ENCODE results near the gene KCNK13.
"Not testable (repeated sequence)": the region's sequence is repeated elsewhere in the genome, so short reads cannot be mapped to it uniquely, and the experiment has no call there.

The KCNK13 gene

DNA sequence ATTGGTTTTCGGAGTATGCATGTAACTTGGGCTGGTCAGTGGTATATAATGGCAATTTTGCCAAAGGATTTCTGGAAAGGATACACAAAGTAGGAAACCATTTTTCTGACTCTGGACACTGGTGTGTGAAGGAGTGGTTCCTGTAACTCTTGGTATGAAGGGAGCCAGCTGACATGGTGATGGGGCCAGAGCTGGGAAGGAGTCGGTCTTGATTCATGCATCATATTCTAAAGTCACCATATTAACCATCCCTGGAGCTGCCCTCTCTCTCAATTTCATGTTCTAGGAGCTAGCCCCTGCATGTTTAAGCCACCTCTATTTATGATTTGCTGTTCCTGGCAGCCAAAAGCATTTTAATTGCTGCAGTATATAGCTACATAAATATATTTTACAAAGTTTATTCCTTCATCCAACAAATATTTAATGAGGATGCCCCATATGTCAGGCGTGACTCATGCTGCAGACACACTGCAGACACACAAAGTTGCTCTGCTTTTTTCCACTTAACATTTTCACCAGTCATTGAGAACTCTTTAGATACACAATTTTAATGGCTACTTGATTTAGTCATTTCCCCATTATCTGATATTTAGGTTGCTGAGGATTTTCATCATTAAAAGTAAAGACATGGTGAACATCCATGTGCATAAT lies 115.9 kb downstream of the KCNK13 start:
- TF ChIP-seq POLR2A (IDR thresholded peaks at IDR 0.05; ENCODE audit: low read length) (no peak), GATA1 (IDR thresholded peaks at IDR 0.05; ENCODE audit: low read depth, low read length) (no peak)
- DNase-seq: no peak

DNA sequence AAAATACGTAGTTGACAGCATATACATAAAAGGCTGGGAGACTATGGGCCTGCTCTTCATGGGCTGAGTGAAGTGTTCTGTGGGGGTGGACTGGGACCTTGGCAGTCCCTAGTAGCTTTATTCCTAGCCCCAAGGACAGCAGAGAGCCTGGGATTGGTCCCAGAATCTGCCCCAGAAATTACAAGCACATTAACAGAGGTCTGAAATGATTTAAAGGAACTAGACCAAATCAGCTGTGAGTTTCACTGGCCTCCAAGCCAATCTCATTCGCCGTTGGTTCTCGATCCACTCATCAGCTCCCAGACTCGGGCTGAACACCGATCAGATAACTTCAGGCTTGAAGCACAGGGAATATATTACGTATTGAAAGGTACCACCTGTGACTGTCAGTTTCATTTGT lies 117.6 kb downstream of the KCNK13 start:
- no peak for DNase-seq
- TF ChIP-seq GATA1 (IDR thresholded peaks at IDR 0.05; ENCODE audit: low read depth, low read length): no peak
- TF ChIP-seq POLR2A (IDR thresholded peaks at IDR 0.05; ENCODE audit: low read length): no peak

DNA sequence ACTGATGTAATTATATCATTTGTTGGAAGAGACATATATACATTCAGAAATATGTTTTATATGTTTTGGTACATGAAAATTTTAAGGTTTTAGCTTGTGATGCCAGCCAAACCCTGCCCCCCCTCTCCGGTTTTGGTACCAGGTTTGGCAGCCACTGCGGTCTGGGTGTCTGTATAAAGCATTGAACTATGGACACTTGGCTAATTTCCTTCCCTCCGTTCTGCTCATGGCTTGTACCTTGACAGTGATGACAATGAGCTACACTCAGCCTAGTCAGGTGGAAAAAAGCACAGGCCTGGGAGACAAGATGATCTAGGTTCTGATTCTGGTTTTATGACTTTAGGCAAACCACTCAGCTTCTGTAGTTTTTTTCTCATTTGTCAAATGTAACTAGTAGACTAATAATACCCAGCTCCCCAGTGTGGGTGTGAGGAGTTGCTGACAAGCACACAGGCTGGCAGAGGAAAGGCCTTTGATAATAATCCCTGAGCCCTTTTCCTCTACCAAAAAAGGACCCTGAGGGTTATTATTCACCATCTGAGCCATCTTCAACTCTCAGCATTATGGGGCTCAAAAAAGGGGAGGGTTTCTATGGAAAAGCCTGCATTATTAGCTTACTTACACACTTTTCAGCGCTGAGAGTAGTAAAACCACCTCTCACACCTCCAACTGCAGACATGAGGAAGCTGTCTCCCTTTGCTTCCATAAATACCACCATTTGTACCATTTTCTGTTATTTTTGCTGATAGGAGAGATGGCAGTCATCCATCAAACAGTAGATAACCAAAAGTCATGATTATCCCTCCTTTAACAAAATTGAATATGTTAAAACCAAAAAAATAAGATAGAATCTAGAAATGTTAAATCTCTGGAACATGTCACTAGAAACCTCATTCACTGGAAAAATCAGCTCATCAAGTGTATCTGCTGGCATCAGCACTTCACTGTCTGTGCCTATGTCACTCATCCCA lies 118.3 kb downstream of the KCNK13 start:
- TF ChIP-seq POLR2A (IDR thresholded peaks at IDR 0.05; ENCODE audit: low read length) (no peak), GATA1 (IDR thresholded peaks at IDR 0.05; ENCODE audit: low read depth, low read length) (no peak)
- no peak for DNase-seq

DNA sequence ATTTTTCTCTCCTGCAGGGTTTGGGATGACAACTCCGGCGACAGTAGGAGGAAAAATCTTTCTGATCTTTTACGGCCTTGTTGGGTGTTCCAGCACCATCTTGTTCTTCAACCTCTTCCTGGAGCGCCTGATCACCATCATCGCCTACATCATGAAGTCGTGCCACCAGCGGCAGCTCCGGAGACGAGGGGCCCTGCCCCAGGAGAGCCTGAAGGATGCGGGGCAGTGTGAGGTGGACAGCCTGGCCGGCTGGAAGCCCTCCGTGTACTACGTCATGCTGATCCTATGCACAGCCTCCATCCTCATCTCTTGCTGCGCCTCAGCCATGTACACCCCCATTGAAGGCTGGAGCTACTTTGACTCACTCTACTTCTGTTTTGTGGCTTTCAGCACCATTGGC lies 122.3 kb downstream of the KCNK13 start:
- no peak for TF ChIP-seq POLR2A (IDR thresholded peaks at IDR 0.05; ENCODE audit: low read length)
- TF ChIP-seq GATA1 (IDR thresholded peaks at IDR 0.05; ENCODE audit: low read depth, low read length): no peak
- DNase-seq: no peak

DNA sequence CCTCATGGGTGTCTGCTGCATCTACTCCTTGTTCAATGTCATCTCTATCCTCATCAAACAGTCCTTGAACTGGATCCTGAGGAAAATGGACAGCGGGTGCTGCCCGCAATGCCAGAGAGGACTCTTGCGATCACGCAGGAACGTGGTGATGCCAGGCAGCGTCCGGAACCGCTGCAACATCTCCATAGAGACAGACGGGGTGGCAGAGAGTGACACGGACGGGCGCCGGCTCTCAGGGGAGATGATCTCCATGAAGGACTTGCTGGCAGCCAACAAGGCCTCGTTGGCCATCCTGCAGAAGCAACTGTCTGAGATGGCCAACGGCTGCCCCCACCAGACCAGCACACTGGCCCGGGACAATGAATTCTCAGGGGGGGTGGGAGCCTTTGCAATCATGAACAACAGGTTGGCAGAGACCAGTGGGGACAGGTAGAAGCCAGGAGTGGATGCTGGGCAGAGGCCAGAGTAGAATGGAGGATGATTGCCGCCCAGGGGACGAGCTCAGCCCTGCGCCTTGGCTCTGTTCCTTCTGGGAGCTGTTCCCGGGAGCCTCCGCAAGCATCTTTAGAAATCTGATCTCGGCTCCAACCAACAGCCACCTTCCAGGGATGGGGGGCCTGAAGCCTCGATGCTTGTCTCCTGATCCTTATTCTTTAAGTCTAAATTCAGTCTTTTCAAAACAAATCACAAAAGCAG lies 122.9 kb downstream of the KCNK13 start:
- no peak for DNase-seq
- no peak for TF ChIP-seq GATA1 (IDR thresholded peaks at IDR 0.05; ENCODE audit: low read depth, low read length)
- TF ChIP-seq POLR2A (IDR thresholded peaks at IDR 0.05; ENCODE audit: low read length): no peak

DNA sequence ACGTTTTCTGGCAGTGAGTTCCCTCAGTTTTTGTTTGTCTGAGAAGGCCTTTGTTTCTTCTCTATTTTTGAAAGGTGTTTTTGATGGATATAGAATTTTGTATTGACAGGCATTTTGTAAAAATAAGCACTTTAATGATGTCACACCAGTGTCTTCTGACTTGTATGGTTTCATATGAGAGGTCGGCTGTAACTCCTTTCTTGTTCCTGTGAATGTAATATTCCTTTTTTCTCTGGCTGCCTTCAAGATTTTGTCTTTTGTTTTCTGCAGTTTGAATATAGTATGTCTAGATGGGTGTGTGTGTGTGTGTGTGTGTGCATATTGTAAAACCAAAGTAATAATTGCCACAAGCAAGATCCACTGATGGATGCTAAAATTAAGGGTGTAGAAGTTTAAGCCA lies 126.8 kb downstream of the KCNK13 start:
- TF ChIP-seq POLR2A (IDR thresholded peaks at IDR 0.05; ENCODE audit: low read length): no peak
- no peak for DNase-seq

DNA sequence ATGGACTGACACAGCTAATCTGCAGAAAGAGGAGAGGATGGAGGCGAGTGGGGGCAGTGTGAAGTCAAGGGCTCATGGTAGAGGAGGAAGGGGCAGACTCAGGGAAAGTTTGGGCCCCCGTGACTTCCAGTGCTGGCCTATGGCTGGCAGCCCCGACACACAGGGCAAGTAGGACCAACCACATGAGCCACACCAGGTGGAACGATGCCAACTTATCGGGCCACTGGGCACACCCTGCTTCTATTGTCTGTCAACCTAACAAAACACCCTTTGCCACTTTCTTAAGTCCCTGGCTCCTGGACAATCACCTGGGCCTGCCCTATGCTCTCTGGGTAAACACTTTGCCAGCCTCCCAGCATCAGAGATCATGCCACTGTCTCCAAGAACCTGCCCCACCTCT lies 129.4 kb downstream of the KCNK13 start:
- DNase-seq: no peak
- TF ChIP-seq GATA1 (IDR thresholded peaks at IDR 0.05; ENCODE audit: low read depth, low read length) (no peak), POLR2A (IDR thresholded peaks at IDR 0.05; ENCODE audit: low read length) (no peak)

DNA sequence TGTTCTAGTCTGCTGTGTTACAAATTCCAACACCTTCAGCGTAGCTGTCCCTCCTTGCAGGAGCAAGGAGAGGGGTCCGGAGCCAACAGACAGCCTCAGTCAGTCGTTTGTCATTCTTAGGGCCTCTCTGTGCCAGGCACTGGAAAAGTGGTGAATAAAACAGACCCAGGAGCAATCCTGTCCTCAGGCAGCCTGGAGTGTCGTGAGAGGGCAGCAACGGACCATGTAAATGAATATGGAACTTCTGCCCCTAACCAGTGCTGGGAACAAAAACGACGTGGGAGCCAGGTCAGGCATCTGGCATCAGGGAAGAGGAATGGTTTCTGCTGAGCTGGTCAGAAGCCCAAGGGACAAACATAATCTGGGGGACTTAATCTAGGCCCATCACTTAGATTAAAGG lies 129.8 kb downstream of the KCNK13 start:
- no peak for TF ChIP-seq POLR2A (IDR thresholded peaks at IDR 0.05; ENCODE audit: low read length)
- TF ChIP-seq GATA1 (IDR thresholded peaks at IDR 0.05; ENCODE audit: low read depth, low read length): no peak
- no peak for DNase-seq

DNA sequence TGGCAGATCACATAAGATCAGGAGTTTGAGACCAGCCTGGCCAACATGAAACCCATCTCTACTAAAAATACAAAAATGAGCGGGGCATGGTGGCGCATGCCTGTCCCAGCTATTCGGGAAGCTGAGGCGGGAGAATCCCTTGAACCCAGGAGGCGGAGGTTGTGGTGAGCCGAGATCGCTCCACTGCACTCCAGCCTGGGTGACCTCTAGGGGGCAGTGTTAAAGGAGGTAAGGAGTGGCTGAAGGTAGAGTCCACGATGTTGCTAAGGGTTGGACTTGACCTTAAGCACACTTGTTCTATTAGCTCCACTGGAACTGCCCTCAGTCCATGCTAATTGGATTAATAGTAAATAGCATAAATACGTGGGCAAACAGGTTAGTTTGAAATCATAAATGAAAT lies 132.1 kb downstream of the KCNK13 start:
- TF ChIP-seq POLR2A (IDR thresholded peaks at IDR 0.05; ENCODE audit: low read length) (no peak), GATA1 (IDR thresholded peaks at IDR 0.05; ENCODE audit: low read depth, low read length) (no peak)
- peak; percentile 35 to 50 for DNase-seq

DNA sequence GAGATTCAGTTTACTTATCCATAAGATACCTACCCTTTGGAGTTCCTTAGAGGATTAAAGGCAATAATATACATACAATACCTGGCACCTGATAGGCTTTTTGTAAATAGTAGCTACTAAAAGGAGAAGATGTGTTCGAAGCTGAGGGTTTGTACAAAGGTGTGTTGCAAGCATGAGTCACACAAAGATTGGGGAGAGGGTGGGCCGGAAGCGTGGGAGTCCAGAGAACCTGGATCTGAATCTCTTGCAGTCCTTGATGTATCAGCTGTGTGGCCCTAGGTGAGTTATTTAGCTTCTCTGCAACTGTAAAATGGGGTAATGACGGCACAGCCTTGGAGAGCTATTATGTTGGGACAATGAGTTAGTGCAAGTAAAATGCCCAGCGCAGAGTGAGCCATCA lies 132.9 kb downstream of the KCNK13 start:
- TF ChIP-seq GATA1 (IDR thresholded peaks at IDR 0.05; ENCODE audit: low read depth, low read length) (no peak), POLR2A (IDR thresholded peaks at IDR 0.05; ENCODE audit: low read length) (no peak)
- DNase-seq: no peak

DNA sequence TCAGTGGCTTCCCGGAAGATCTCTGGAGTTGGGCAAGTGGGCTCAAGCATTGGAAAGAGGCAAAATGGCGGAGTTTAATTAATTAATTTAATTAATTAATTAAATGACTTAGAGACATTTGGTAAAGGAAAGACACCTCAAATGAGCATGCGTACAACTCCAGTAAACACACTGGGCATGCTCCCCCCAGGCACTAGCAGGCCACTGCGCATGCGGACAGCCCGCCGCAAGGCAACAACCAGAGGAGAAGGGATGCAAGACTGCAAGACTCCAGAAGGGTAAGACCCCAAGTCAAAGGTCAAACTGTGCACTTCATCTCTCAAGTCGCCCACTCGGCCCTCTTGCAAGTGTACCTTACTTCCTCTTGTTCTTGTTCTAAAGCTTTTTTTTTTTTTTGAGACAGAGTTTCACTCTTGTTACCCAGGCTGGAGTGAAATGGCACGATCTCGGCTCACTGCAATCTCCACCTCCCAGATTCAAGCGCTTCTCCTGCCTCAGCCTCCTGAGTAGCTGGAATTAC lies 136.8 kb downstream of the KCNK13 start:
- no peak for DNase-seq
- TF ChIP-seq GATA1 (IDR thresholded peaks at IDR 0.05; ENCODE audit: low read depth, low read length): no peak
- TF ChIP-seq POLR2A (IDR thresholded peaks at IDR 0.05; ENCODE audit: low read length): no peak

DNA sequence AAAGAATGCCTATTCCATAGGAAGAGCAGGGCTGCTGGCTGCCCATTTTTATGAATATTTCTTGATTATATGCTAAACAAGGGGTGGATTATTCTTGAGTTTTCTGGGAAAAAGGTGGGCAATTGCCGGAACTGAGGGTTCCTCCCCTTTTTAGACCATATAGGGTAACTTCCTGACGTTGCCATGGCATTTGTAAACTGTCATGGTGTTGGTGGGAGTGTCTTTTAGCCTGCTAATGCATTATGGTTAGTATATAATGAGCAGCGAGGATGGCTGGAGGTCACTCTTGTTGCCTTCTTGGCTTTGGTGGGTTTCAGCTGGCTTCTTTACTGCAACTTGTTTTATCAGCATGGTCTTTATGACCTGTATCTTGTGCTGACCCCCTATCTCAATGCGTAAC lies 138.8 kb downstream of the KCNK13 start:
- not testable (repeated sequence) for DNase-seq

DNA sequence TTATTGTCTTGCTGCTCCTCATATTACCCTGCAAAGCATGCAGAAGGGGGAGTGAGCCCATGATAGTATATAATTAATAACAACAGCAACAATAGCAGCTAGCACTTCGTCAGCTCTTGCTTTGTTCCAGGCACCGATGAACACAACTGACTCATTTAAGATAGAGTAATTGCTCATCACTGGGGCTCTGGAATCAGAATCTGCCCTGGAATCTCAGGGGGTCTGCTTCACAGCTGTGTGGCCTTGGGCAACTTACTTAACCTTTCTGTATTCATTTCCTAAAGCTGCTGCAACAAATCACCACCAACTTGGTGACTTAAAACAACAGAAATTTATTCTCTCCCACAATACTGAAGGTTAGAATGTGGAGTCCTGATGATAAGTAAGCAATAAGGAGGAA lies 139.6 kb downstream of the KCNK13 start:
- no peak for DNase-seq
- TF ChIP-seq POLR2A (IDR thresholded peaks at IDR 0.05; ENCODE audit: low read length) (no peak), GATA1 (IDR thresholded peaks at IDR 0.05; ENCODE audit: low read depth, low read length) (no peak)

DNA sequence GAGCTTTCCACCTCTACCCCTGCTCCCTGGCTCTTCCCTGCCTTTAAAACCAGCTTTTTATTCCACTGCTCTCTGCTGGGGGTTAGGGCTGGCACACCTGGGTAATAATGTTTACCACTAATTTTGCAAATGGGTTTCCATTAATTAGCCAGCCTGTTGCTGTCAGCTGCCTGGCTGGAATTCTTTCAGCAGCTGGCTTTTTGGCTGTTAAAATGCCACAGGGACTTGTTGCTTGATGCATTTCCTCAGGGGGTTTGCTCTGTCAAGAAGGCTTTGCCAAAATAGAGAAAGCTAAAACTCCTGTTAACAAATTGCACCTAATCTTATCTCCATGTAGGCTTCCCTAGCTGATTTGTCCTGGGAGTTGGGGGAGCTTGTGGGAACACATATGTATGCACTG lies 142.7 kb downstream of the KCNK13 start:
- no peak for TF ChIP-seq POLR2A (IDR thresholded peaks at IDR 0.05; ENCODE audit: low read length)
- TF ChIP-seq GATA1 (IDR thresholded peaks at IDR 0.05; ENCODE audit: low read depth, low read length): no peak
- DNase-seq: no peak
